ENCODE data around the gene ZNF57. TPM values are rescaled to one million over a fixed set of nuclear protein-coding genes. Genes with fewer than 3 reads are reported as not detected.
A peak's percentile ranks its signal among the peaks of the same experiment; 100 is the strongest.

Gene ZNF57
- total RNA-seq (1 to 10 TPM; 2.7 to 6.0 (median 3.7) TPM), total RNA-seq (1.6 to 23.3 (median 6.4) reads per million in 29 experiments)
- total RNA-seq (2013), result 3.8 TPM

DNA sequence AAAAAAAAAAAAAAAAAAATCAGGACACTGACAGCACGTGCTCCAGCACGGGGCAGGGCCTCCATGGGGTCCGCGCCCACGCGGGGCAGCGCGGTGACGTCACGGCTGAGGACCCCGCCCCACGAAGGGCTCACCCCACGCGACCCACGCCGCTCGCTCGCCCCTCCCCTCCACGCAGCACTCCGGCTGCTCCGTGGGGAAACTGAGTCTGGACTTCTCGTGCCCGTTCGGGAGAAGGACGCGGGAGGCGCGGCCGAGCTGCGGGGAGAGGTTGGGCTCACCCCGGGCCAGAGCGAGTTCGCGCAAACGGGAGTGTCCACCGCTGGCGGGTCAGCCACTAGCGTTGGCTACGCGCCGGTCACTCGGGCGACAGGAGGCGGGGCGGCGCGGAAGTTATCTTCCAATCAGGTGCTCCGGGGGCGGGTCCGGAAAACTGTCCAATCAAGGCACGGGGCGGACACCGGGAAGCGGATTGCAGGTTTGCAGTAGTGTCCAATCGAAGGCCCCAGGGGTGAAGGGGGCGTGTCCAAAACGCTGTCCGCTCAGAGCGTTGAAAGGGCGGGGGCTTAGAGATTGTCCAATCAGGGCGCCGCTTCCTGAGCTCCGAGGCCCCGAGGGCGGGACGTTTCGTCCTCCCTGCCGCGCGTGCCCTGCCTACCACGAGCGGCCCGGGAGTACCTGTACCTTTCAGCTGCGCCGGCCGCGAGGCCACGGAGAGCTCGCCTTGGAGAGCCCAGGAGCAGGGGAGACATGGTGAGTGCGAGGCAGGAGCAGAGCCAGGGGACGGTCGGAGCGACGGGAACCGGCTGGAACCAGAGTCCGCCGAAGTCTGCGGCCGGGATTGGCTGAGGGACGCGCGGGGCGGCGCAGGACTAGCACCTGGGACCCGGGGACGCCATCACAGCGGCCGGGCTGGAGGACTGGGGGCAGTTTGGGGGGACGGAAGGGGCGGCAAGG is at the start of gene ZNF57:
Gene ZNF57, plus strand, starts transcription at position 633 of the 957 bp plus-strand sequence. Its CDS starts 118 bp downstream, at position 751.
- no peaks in the 10 kb centered on the region for H3K27me3 ChIP-seq (replicated peaks in 1 of 2; ENCODE audit: control insufficient read depth in 2 of 2, extremely low read depth in 1 of 2, insufficient read depth in 2 of 2, low read length in 1 of 2)
- peak; percentile 97 to 99 (median 98) for ATAC-seq (replicated peaks in 1 of 4)
- WGBS (ENCODE audit: insufficient coverage), result under 1% methylated on average over 91 of the region's 100 CpGs
- no peaks in the 10 kb centered on the region for H3K36me3 ChIP-seq (ENCODE audit: control insufficient read depth in 2 of 2, extremely low read depth in 1 of 2, insufficient read depth in 1 of 2, low read length in 1 of 2)
- H3K27ac ChIP-seq (ENCODE audit: low read length), result peak within 1 kb of the TSS; percentile 49
- POLR2A ChIA-PET, result interaction anchor here (0.6 to 1.0 kb wide), 3 partner anchors 50 to 424 kb away, joined by 3 to 4 read pairs (median 3); no protein-coding TSS in a partner anchor
- Mint-ChIP-seq H3K36me3 (no peaks in the 10 kb centered on the region), H3K4me3 (peak within 1 kb of the TSS; percentile 97 to 99 (median 98)), H3K27ac (peak within 1 kb of the TSS; percentile 88 to 90), H3K9me3 (peaks cover 0 to 7% (median 4%) of the 10 kb centered on the region in 3 donors), H3K4me1 (peaks cover 19 to 23% (median 22%) of the 10 kb centered on the region in 3 donors), H3K27me3 (no peaks in the 10 kb centered on the region)
- H3K4me3 ChIP-seq (ENCODE audit: control insufficient read depth in 1 of 2, extremely low read depth in 1 of 2, low read length in 1 of 2), result peak within 1 kb of the TSS; percentile 62 to 89
- H3K9me3 ChIP-seq, result no peaks in the 10 kb centered on the region
- H3K4me1 ChIP-seq (ENCODE audit: control insufficient read depth in 1 of 2, extremely low read depth in 1 of 2, insufficient read depth in 2 of 2, low read length in 2 of 2), result peaks cover 0 to 21% of the 10 kb centered on the region in 2 experiments
- CTCF ChIA-PET, result interaction anchor here in 1 of 2 donors (0.5 to 1.3 kb wide), 8 partner anchors 11 to 627 kb away, joined by 3 to 7 read pairs (median 4); partner anchors contain the start of gene ZNF555
- DNase-seq, result peak; percentile 90 to 99 (median 96)

DNA sequence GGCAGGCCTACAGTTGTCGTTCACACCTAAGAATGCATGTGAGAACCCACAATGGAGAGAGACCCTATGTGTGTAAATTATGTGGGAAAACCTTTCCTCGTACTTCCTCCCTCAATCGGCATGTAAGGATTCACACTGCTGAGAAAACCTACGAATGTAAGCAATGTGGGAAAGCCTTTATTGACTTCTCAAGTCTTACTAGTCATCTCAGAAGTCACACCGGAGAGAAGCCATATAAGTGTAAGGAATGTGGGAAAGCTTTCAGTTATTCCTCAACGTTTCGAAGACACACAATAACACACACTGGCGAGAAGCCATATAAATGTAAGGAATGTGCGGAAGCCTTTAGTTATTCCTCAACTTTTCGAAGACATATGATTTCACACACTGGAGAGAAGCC is 48.1 kb upstream of the ZNF57 start:
- ATAC-seq (replicated peaks in 1 of 4) (no peak), DNase-seq (no peak)
- Mint-ChIP-seq H3K36me3 (peaks cover 53% of the 10 kb centered on the region), H3K4me3 (no peak overlapping the region), H3K9me3 (peaks cover 7 to 34% (median 30%) of the 10 kb centered on the region in 3 donors), H3K27ac (no peak overlapping the region), H3K27me3 (no peaks in the 10 kb centered on the region), H3K4me1 (peaks cover 25 to 37% (median 33%) of the 10 kb centered on the region in 3 donors)
- CTCF ChIA-PET, result no interaction called here
- H3K36me3 ChIP-seq (ENCODE audit: control insufficient read depth in 2 of 2, extremely low read depth in 1 of 2, insufficient read depth in 1 of 2, low read length in 1 of 2), result peaks cover 2 to 33% of the 10 kb centered on the region in 2 donors
- POLR2A ChIA-PET, result no interaction called here
- WGBS (ENCODE audit: insufficient coverage), result no CpG with 5 or more reads among the region's 10 CpGs
- H3K27ac ChIP-seq (ENCODE audit: low read length), result no peak overlapping the region
- H3K4me1 ChIP-seq (ENCODE audit: control insufficient read depth in 1 of 2, extremely low read depth in 1 of 2, insufficient read depth in 2 of 2, low read length in 2 of 2), result peaks cover 17 to 21% of the 10 kb centered on the region in 2 experiments
- H3K27me3 ChIP-seq (replicated peaks in 1 of 2; ENCODE audit: control insufficient read depth in 2 of 2, extremely low read depth in 1 of 2, insufficient read depth in 2 of 2, low read length in 1 of 2), result no peaks in the 10 kb centered on the region
- H3K9me3 ChIP-seq, result peaks cover 16% of the 10 kb centered on the region
- no peak overlapping the region for H3K4me3 ChIP-seq (ENCODE audit: control insufficient read depth in 1 of 2, extremely low read depth in 1 of 2, low read length in 1 of 2)

DNA sequence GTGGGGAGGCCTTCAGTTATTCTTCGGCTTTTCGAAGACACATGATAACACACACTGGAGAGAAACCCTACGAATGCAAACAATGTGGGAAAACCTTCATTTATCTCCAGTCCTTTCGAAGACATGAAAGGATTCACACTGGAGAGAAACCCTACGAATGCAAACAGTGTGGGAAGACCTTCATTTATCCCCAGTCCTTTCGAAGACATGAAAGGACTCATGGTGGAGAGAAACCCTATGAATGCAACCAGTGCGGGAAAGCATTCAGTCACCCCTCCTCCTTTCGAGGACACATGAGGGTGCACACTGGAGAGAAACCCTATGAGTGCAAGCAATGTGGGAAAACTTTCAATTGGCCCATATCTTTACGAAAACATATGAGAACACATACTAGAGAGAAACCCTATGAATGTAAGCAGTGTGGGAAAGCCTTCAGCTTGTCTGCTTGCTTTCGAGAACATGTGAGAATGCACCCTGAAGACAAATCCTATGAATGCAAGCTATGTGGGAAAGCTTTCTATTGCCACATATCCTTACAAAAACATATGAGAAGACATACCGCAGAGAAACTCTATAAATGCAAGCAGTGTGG is 47.6 kb upstream of the ZNF57 start:
- H3K9me3 Mint-ChIP-seq, result peaks cover 7 to 34% (median 30%) of the 10 kb centered on the region in 3 donors
- H3K36me3 Mint-ChIP-seq, result peaks cover 53% of the 10 kb centered on the region
- Histone ChIP-seq H3K4me3 (ENCODE audit: control insufficient read depth in 1 of 2, extremely low read depth in 1 of 2, low read length in 1 of 2) (no peak overlapping the region), H3K4me1 (ENCODE audit: control insufficient read depth in 1 of 2, extremely low read depth in 1 of 2, insufficient read depth in 2 of 2, low read length in 2 of 2) (peaks cover 23 to 25% of the 10 kb centered on the region in 2 experiments), H3K27me3 (replicated peaks in 1 of 2; ENCODE audit: control insufficient read depth in 2 of 2, extremely low read depth in 1 of 2, insufficient read depth in 2 of 2, low read length in 1 of 2) (no peaks in the 10 kb centered on the region), H3K36me3 (ENCODE audit: control insufficient read depth in 2 of 2, extremely low read depth in 1 of 2, insufficient read depth in 1 of 2, low read length in 1 of 2) (peaks cover 2 to 33% of the 10 kb centered on the region in 2 donors), H3K27ac (ENCODE audit: low read length) (no peak overlapping the region), H3K9me3 (peaks cover 16% of the 10 kb centered on the region)
- ChIA-PET POLR2A (no interaction called here), CTCF (no interaction called here)
- ATAC-seq (replicated peaks in 1 of 4) (no peak), DNase-seq (no peak)
- peaks cover 28 to 40% (median 36%) of the 10 kb centered on the region in 3 donors for H3K4me1 Mint-ChIP-seq
- no peak overlapping the region for H3K27ac Mint-ChIP-seq
- 100% methylated on average over 5 of the region's 11 CpGs for WGBS (ENCODE audit: insufficient coverage)
- H3K27me3 Mint-ChIP-seq, result no peaks in the 10 kb centered on the region
- no peak overlapping the region for H3K4me3 Mint-ChIP-seq

DNA sequence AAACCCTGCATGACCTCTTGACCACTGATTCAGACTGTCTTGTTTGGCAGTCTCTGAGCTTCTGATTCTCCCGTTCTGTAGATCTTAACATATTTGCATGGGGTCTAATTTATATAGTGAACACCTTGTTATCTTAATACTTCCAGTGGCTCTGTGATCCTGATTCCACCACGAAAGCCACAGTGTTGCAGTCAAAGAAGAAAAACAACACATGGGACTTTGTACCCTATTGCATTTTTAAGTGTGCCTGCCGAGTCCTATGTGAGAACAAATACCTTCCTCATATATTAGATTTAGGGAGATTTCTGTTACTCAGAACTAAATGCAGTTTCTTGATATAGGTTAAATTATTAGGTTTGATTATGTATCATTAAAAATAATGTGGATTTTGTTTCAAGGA is 45.9 kb upstream of the ZNF57 start:
- CTCF ChIA-PET, result no interaction called here
- Mint-ChIP-seq H3K36me3 (peaks cover 50% of the 10 kb centered on the region), H3K4me1 (peaks cover 31 to 41% (median 38%) of the 10 kb centered on the region in 3 donors), H3K27me3 (no peaks in the 10 kb centered on the region), H3K27ac (no peak overlapping the region), H3K4me3 (no peak overlapping the region), H3K9me3 (peaks cover 7 to 34% (median 29%) of the 10 kb centered on the region in 3 donors)
- peaks cover 30% of the 10 kb centered on the region in 2 experiments for H3K4me1 ChIP-seq (ENCODE audit: control insufficient read depth in 1 of 2, extremely low read depth in 1 of 2, insufficient read depth in 2 of 2, low read length in 2 of 2)
- ATAC-seq (replicated peaks in 1 of 4) (no peak), DNase-seq (no peak)
- WGBS (ENCODE audit: insufficient coverage), result no CpG with 5 or more reads among the region's 3 CpGs
- H3K27me3 ChIP-seq (replicated peaks in 1 of 2; ENCODE audit: control insufficient read depth in 2 of 2, extremely low read depth in 1 of 2, insufficient read depth in 2 of 2, low read length in 1 of 2), result no peaks in the 10 kb centered on the region
- H3K9me3 ChIP-seq, result peaks cover 16% of the 10 kb centered on the region
- no peak overlapping the region for H3K4me3 ChIP-seq (ENCODE audit: control insufficient read depth in 1 of 2, extremely low read depth in 1 of 2, low read length in 1 of 2)
- peaks cover 2 to 33% of the 10 kb centered on the region in 2 donors for H3K36me3 ChIP-seq (ENCODE audit: control insufficient read depth in 2 of 2, extremely low read depth in 1 of 2, insufficient read depth in 1 of 2, low read length in 1 of 2)
- POLR2A ChIA-PET, result no interaction called here
- no peak overlapping the region for H3K27ac ChIP-seq (ENCODE audit: low read length)

DNA sequence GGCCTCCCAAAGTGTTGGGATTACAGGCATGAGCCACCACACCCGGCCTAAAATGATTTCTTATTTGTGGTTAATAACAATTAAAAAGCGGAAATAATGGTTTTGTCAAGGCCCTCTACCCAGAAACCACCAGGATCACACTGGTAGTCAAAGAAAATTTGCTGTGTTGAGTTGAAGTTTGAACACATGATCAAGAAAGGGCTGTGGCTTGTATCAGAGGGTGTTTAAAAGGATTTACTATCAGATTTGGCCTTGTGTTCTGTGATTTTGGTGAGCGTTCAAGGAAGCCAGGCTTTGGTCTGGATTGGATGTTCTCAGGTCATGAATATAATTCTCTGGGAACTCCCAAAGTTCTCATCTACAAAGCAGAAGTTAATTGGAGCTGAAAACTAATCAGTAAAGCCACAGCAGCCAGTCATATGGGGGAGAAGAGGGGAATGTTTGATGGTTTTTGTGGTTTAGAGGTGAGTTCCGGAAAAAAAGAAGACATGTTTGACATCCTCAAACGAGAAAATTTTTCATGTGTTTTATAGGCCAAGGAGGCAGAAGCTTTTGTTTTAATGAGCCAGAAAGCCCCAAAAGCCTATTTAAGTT is 44.2 kb upstream of the ZNF57 start:
- ChIA-PET CTCF (interaction anchor here in 1 of 2 donors (1.0 kb wide), 1 partner anchor 15 kb away, joined by 5 read pairs; the partner anchor contains the start of gene ZNF555), POLR2A (no interaction called here)
- H3K36me3 ChIP-seq (ENCODE audit: control insufficient read depth in 2 of 2, extremely low read depth in 1 of 2, insufficient read depth in 1 of 2, low read length in 1 of 2), result peaks cover 2 to 23% of the 10 kb centered on the region in 2 donors
- peaks cover 22 to 29% (median 28%) of the 10 kb centered on the region in 3 donors for H3K4me1 Mint-ChIP-seq
- whole genome bisulfite sequencing (ENCODE audit: insufficient coverage), result 0% methylated on average over 1 of the region's 5 CpGs
- no peaks in the 10 kb centered on the region for H3K27me3 Mint-ChIP-seq
- peaks cover 0 to 27% (median 24%) of the 10 kb centered on the region in 3 donors for H3K9me3 Mint-ChIP-seq
- peak in 7 of 35 experiments; percentile 4 to 73 (median 13) for DNase-seq
- peak overlapping the region in 1 of 3 donors; percentile 46 for H3K4me3 Mint-ChIP-seq
- peaks cover 25 to 30% of the 10 kb centered on the region in 2 experiments for H3K4me1 ChIP-seq (ENCODE audit: control insufficient read depth in 1 of 2, extremely low read depth in 1 of 2, insufficient read depth in 2 of 2, low read length in 2 of 2)
- H3K9me3 ChIP-seq, result peaks cover 16% of the 10 kb centered on the region
- H3K27ac Mint-ChIP-seq, result peak overlapping the region; percentile 68 to 82
- ATAC-seq (replicated peaks in 1 of 4), result peak in 3 of 4 experiments; percentile 81 to 94 (median 89)
- peaks cover 34% of the 10 kb centered on the region for H3K36me3 Mint-ChIP-seq
- H3K27me3 ChIP-seq (replicated peaks in 1 of 2; ENCODE audit: control insufficient read depth in 2 of 2, extremely low read depth in 1 of 2, insufficient read depth in 2 of 2, low read length in 1 of 2), result no peaks in the 10 kb centered on the region
- H3K27ac ChIP-seq (ENCODE audit: low read length), result peak overlapping the region; percentile 56
- H3K4me3 ChIP-seq (ENCODE audit: control insufficient read depth in 1 of 2, extremely low read depth in 1 of 2, low read length in 1 of 2), result no peak overlapping the region

DNA sequence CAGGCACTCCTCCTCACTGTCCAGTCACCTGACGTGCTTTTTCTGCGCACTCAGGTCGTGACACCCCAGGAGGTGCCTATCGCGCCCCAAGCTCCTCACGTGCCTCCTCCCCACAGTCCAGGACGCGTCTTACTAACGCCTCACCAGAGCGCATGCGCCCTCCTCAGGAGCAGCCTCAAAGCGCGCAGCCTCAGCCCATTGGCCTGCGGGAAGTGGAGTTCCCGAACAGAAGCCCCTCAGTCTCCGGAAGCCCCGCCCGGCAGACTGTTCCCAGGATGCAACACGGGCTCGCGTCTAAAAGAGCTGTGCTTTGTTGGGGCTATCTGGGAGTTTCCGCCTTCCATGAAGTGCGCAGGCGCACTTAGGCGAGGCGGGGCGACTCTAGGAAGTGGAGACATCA is 41.9 kb upstream of the ZNF57 start:
- peak overlapping the region in 1 of 3 donors; percentile 30 for H3K4me3 Mint-ChIP-seq
- no peak for DNase-seq
- Histone ChIP-seq H3K4me3 (ENCODE audit: control insufficient read depth in 1 of 2, extremely low read depth in 1 of 2, low read length in 1 of 2) (no peak overlapping the region), H3K27me3 (replicated peaks in 1 of 2; ENCODE audit: control insufficient read depth in 2 of 2, extremely low read depth in 1 of 2, insufficient read depth in 2 of 2, low read length in 1 of 2) (no peaks in the 10 kb centered on the region), H3K36me3 (ENCODE audit: control insufficient read depth in 2 of 2, extremely low read depth in 1 of 2, insufficient read depth in 1 of 2, low read length in 1 of 2) (peaks cover 0 to under 1% of the 10 kb centered on the region in 2 donors), H3K4me1 (ENCODE audit: control insufficient read depth in 1 of 2, extremely low read depth in 1 of 2, insufficient read depth in 2 of 2, low read length in 2 of 2) (peaks cover 25 to 30% of the 10 kb centered on the region in 2 experiments), H3K27ac (ENCODE audit: low read length) (no peak overlapping the region), H3K9me3 (peaks cover 7% of the 10 kb centered on the region)
- WGBS (ENCODE audit: insufficient coverage), result 86% methylated on average over 25 of the region's 27 CpGs
- H3K36me3 Mint-ChIP-seq, result peaks cover 11% of the 10 kb centered on the region
- ChIA-PET CTCF (no interaction called here), POLR2A (no interaction called here)
- no peak overlapping the region for H3K27ac Mint-ChIP-seq
- H3K9me3 Mint-ChIP-seq, result peaks cover 0 to 10% (median 9%) of the 10 kb centered on the region in 3 donors
- H3K4me1 Mint-ChIP-seq, result peaks cover 22 to 29% (median 28%) of the 10 kb centered on the region in 3 donors
- H3K27me3 Mint-ChIP-seq, result no peaks in the 10 kb centered on the region
- no peak for ATAC-seq (replicated peaks in 1 of 4)
